ENCODE data around the gene KIRREL2.
"Not testable (repeated sequence)": the region's sequence is repeated elsewhere in the genome, so short reads cannot be mapped to it uniquely, and the experiment has no call there.

Gene KIRREL2

DNA sequence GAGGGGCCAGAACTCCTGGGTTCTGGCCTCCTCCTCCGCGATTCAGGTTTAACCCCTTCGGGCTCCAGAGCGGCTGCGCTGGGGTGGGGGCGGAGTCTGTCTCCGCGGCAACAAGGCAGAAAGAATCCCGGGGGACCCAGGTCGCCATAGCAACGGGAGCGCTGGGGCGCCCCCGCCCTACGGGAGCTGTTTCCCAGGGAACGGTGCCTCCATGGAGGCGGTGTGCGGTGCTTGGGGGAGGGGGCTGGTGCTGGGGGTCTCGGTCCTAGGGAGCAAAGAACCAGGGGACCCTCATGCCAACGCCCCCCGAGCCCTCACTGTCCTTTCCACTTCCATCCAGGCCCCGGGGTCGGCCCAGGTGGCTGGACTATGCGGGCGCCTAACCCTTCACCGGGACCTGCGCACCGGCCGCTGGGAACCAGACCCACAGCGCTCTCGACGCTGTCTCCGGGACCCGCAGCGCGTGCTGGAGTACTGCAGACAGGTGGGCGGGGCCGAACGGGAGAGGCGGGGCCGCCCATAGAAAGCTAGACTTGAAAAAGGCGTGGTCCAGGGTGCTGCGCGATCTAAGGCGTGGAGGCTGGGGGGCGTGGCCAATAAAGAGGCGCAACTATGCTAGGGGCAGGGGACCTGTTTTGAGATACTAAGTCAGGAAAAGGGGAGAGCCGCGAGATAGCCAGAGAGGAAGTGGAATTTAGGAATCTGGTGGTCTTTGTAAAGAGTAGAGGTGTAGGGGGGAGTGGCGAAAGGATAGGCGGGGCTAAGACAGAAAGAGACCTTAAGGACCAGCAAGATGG lies 12.8 kb downstream of the KIRREL2 start:
- peak; percentile 90 for DNase-seq (ENCODE audit: low spot score)

DNA sequence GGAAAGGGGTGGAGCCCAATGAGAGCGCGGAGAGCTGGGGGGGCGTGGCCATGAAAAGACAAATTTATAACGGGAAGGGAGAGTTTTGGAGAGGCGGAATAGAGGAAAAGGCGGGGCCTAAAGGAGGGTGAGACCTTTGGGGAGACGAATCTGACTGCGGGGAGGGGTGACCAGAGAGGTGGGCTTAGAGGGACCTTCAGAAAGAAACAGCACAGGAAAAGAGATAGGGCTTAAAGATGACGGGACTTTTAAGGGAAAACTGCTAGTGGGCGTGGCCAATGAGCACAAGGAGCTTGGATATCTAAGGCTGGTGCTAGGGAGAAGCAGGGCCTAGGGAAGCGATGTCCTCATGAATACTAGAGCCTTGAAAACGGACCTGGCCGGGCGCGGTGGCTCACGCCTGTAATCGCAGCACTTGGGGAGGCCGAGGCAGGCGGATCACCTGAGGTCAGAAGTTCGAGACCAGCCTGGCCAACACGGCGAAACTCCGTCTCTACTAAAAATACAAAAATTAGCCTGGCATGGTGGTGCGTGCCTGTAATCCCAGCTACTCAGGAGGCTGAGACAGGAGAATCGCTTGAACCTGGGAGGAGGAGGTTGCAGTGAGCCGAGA lies 13.5 kb downstream of the KIRREL2 start:
- DNase-seq (ENCODE audit: low spot score) = peak; percentile 69

DNA sequence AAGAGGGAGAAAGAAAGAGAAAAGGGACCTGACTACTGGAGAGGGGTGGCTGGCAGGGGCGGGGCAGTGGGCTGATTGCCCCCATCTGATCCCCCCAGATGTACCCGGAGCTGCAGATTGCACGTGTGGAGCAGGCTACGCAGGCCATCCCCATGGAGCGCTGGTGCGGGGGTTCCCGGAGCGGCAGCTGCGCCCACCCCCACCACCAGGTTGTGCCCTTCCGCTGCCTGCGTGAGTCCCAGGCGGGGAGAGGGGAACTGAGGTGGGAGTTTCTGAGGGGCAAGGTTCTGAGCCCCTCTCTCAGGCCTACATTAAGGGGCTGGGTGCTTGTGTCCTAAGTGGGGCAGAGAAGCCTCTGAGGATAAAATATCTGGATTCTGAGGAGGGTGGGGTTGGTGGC lies 14.1 kb downstream of the KIRREL2 start:
- DNase-seq (ENCODE audit: low spot score) = no peak

DNA sequence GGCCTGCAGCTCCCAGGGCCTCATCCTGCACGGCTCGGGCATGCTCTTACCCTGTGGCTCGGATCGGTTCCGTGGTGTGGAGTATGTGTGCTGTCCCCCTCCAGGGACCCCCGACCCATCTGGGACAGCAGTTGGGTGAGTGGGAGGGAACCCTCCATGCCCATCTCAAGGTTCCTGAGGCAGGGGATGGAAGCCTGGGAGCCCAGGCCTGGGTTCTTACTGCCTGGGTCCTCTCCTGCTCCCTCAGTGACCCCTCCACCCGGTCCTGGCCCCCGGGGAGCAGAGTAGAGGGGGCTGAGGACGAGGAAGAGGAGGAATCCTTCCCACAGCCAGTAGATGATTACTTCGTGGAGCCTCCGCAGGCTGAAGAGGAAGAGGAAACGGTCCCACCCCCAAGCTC lies 14.9 kb downstream of the KIRREL2 start:
- DNase-seq (ENCODE audit: low spot score) = no peak

DNA sequence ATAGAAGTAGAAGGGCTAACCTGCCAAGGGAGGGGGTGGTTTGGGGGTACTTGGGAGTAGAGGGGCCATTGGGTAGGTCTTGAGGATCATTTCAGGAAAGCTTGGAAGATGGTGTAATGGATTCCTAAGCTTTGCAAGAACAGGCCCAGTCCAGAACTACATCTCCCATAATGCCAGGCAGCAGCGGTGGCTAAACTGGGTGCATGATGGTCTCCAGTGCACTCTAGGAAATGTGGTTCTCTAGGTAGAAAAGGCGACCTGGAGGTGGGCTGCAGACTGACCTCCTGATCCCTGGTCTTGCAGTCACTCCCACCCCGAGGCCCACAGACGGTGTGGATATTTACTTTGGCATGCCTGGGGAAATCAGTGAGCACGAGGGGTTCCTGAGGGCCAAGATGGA lies 15.5 kb downstream of the KIRREL2 start:
- DNase-seq (ENCODE audit: low spot score) = no peak

DNA sequence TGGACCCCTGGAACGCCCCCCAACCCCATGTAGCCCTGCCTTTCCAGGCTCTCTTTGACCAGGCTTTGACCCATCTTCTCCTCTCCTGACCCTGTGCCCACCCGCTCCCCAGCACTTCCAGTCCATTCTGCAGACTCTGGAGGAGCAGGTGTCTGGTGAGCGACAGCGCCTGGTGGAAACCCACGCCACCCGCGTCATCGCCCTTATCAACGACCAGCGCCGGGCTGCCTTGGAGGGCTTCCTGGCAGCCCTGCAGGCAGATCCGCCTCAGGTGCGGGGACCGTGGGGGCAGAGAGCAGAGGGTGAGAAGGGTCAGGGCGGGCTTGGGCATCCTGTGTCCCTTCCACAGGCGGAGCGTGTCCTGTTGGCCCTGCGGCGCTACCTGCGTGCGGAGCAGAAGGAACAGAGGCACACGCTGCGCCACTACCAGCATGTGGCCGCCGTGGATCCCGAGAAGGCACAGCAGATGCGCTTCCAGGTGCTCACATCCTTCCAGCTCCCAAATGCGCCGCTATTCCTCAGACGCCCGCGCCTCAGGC lies 17.8 kb downstream of the KIRREL2 start:
- DNase-seq (ENCODE audit: low spot score) = no peak

DNA sequence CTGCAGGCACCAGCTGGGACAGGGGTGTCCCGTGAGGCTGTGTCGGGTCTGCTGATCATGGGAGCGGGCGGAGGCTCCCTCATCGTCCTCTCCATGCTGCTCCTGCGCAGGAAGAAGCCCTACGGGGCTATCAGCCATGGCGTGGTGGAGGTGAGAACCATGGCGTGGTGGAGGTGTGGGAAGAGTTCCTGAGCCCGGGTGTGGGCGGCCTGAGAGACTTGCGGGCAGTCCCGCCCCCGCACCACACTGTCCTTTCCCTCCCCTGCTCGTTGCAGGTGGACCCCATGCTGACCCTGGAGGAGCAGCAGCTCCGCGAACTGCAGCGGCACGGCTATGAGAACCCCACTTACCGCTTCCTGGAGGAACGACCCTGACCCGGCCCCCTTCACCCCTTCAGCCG lies 22.4 kb downstream of the KIRREL2 start:
- no peak for DNase-seq (ENCODE audit: low spot score)

DNA sequence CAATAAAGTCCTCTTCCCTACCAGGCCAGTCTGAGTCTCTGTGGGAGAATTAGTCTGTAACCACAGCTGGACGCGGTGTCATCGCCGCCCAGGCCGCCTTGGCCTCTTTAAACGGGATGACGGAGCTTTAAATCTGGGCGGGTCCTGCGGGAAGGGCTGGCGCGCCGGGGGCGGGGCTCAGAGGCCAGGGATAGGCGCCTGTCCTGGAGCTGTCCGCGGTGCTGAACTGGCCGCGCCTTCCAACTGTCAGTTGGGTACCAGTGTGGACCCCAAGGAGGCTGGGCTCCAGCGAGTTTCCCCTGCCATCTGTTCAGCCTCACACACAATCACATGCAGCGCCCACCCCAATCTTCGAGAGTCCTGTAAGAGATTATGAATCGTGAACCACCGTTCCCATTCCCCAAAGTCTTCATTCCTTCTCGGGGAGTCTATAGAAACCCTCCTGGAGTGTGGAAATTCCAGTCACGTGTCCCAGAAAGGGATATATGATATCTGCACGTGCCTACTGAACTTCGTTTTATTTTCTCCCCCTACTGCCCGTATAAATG lies 23.1 kb downstream of the KIRREL2 start:
- DNase-seq (ENCODE audit: low spot score) = peak; percentile 95

DNA sequence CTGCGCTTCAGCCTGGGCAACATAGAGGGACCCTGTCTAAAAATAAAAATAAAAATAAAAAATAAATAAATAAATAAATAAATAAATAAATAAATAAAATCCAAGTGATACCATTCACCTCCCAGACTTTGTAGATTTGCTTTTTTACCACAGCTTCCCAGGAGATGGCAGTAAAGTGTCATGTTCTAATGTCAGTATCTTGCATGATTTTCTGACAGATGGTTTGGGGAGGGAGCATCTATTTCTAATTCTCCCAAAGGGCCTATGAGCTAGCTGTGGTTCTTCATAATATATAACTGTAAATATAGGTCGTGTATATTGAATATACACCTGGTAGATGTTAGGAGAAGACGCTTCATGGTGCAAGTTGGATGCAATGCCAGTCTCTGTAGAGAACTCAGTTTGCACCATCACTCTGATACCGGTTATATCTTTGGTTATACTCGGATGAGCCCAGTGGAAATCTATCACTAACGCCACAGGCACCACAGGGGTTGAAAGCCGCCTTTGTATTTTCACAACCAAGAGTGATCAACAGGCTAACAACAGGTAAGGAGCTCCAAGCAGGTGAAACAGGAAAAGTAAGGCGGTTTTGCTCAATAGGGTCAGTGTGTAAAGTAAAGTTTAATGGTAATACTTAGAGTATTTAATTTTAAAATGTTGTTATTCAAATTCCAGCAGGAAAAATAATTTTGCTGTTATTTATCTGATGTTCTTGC lies 25.6 kb downstream of the KIRREL2 start:
- DNase-seq (ENCODE audit: low spot score) = peak; percentile 72

DNA sequence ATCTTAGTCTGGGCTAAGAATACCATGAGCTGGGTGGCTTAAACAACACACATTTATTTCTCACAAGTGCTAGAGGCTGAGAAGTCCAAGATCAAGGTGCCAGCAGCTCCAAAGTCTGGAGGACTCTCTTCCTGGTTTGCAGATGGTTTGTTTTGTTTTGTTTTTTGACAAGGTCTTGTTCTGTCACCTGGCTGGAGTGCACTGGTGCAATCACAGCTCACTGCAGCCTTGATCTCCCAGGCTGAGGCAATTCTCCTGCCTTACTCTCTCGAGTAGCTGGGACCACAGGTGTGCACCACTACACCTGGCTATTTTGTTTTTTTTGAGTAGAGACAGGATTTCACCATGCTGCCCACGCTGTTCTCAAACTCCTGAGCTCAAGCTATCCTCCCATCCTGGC lies 27.2 kb downstream of the KIRREL2 start:
- no peak for DNase-seq (ENCODE audit: low spot score)

DNA sequence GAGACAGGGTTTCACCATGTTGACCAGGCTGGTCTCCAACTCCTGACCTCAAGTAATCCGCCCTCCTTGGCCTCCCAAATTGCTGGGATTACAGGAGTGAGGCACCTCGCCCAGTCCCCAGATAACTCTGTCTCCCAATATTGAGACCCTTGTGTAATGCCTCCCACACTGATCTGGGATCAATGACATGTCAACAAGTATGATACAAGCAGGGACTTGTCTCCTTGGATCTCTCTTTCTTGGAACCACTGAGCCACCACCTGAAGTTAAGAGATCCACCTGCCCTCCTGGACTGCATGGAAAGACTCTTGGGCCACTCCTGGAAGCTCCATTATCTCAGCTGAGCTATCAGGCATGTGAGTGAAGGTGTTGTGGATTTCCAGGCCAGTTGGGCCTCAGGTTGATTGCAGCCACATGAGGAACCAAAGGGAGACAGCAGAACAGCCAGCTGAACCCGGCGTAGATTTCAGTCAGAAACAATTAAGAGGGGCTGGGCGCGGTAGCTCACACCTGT lies 28.6 kb downstream of the KIRREL2 start:
- no peak for DNase-seq (ENCODE audit: low spot score)

DNA sequence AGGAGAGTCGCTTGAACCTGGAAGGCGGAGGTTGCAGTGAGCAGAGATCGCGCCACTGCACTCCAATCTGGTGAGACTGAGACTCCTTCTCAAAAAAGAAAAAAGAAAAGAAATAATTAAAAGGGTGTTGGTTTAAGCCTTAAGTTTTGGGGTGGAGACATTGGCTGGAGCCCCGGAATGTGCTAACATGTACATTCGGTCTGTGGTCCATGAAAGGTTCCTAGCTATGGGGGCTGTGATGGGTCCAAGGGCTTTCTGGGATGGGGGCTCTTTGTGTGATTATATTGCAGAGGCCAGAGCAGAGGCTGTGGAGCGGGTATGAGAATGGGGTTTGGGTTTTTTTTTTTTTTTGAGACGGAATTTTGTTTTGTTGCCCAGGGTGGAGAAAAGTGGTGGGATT lies 29.2 kb downstream of the KIRREL2 start:
- no peak for DNase-seq (ENCODE audit: low spot score)

DNA sequence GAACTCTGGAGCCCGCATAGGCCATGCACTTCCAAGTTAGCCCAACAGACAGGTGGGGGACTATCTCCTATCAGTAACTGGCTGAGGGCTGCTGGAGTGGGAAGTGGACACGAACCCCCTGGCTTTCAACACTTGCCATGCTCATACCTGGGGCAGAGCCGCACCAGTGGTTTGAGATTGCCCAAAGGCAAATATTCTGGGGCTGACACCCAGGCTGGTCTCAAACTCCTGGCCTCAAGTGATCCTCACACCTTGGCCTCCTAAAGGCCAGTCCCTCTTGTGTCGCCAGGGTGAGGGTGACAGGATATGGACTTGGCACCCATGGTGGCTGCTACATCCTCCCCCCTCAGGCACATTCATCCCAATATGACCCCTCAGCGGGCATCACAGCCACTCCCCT lies 30.5 kb downstream of the KIRREL2 start:
- no peak for DNase-seq (ENCODE audit: low spot score)

DNA sequence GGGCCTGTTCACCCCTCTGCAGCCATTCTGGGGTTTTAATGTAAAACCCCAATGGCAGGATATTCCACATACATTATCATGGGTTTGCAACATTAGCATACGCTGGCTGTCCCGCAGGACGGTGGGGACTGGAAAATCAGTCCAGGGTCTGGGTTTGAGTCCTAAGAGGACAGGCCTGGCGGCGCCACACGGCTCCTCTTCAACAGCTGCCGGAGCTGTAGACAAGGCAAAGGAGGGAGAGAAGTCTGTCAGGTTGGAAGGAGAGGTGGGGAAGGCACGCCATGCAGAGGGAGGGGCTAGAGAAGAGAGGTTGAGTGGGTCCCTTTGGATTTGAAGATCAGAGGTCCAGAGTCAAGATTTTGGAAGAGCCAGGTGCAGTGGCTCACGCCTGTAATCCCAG lies 31.7 kb downstream of the KIRREL2 start:
- DNase-seq (ENCODE audit: low spot score) = no peak

DNA sequence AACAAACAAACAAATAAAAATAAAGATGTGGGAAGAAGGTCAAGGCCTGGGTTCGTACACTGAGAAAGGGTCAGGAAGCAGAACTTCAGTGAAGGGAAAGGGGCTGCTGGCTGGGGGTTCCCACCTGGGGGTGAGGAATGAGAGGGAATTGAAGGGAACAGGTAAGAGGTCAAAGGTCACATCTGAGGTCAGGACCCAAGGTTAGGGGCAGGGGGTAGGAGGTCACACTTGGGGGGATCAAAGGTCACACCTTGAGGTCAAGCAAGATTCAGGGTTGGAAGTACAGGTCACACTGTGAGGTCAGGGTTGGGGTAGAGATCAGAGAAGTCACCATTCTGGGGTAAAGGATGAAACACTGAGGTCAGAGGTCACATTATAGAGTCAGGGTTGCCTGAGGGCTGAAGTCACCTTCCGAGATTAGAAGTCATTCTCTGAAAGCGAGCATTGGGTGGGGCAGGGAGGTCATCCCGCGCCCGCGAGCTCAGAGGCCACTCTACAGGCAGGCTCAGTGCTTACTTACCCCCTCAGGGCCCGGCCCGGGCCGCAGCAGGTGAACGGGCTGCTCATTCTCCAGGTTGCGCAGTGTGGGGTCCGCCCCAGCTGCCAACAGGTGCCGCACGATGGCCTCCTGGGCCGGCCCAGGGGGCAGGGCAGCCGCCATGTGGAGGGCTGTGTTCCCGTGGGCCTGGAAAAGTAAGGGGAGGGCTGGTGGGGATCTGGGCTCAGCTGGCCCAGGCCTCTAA lies 32.8 kb downstream of the KIRREL2 start:
- DNase-seq (ENCODE audit: low spot score) = no peak

DNA sequence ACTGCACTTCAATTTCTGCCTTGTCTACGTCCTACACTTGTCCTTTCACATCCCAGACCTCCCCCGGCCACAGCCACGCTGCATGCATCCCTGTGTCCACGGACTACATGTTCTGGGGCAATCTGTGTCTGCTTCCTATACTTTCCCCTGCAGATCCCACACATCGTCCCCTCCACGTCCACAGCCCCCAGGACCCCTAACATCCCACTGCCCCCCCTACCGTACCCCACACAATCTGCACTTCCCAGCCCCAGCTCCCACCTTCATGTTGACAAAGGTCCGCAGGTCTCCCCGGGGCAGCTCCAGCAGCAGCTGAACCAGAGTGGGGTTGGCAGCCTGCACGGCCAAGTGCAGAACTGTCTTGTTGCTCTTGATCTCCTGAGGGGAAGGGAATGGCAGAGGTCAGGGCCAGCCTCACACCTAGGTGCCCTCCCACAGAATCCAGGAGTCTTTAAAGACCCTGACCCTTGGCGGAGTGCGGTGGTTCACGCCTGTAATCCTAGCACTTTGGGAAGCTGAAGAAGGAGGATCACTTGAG lies 33.5 kb downstream of the KIRREL2 start:
- DNase-seq (ENCODE audit: low spot score) = no peak

DNA sequence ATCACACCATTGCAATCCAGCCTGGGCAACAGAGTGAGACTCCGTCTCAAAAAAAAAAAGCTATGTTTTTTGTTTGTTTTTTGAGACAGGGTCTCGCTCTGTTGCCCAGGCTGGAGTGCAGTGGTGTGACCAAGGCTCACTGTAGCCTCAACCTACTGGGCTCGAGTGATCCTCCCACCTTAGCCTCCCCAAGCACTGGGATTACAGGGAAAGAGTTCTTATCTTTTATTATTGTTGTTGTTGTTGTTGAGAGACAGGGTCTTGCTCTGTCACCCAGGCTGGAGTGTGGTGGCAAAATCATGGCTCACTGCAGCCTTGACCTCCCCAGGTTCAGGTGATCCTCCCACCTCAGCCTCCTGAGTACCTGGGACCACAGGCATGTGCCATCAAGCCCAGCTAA lies 35.1 kb downstream of the KIRREL2 start:
- DNase-seq (ENCODE audit: low spot score) = not testable (repeated sequence)

DNA sequence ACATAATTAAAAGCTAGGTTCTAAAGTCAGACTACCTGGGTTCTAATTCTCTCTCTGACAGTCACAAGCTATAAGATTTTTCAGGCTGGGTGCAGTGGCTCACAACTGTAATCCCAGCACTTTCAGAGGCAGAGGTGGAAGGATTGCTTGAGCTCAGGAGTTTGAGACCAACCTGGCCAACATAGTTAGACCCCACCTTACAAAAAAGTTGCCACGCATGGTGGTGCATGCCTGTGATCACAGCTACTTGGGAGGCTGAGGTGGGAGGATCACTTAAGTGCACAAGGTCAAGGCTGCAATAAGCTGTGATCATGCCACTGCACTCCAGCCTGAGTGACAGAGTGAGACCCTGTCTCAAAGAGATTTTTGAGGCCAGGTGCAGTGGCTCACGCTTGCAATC lies 37.6 kb downstream of the KIRREL2 start:
- no peak for DNase-seq (ENCODE audit: low spot score)

DNA sequence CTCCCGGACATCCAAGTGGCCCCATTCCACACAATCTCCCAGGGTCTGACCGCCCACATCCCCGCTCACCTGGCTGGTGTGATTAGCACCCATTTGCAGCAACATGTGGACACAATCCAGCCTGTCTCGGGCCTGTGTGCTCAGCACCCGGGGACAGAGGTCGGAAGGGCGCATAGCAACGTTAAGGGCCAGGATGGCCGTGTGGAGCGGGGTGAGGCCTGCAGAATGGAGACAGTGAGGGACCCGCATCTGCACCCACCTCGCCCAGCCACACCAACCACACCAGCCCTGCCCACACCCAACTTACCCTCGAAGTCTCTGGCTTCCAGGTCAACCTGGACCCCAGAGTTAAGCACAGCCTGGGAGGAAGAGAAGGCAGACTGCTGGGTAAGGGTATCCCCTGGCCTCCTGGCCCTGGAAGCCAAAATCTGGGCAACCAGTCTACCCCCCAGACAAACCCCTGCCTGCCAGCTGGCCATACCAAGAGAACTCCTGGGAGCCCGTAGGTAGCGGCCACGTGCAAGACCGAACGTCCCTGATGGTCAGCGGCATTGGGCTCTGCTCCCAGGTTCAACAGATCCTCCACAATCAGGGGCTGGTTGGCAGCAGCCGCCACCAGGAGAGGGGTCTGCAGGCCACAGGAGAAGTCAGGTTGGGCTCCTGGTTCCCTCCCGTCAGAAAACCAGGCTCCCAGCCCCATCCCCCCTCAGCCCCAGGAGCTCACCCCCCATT lies 39.4 kb downstream of the KIRREL2 start:
- no peak for DNase-seq (ENCODE audit: low spot score)

DNA sequence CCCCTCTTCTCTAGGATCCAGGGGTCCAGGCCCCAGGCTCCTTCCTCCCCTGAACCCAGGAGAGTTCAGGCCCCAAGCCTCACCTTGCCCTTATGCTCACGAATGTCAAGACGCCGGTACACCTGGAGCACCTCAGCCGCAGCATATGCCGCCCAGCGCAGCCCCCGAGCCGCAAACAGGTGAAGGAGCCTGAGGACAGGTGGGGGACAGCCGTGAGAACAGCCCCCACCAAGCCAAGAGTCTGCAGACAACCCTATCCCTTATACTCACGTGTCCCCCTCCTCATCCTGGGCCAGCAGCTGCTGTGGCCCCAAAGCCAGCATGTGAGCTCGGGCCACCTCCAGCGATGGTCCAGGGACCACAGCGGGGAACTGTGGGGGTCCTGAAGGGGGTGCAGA lies 39.9 kb downstream of the KIRREL2 start:
- no peak for DNase-seq (ENCODE audit: low spot score)

Measured in RKO (cell line).